Stimulated activated CD8-positive, alpha-beta memory T cell treated with anti-CD3 and anti-CD28 coated beads, Interleukin-15, amount 100 ng/mL, for 4 hours (primary cell): ENCODE results near the gene MCTP1.
"Not testable (repeated sequence)": the region's sequence is repeated elsewhere in the genome, so short reads cannot be mapped to it uniquely, and the experiment has no call there.

Source experiments
- DNase-seq, 2 donors: peaks; one replicate each; pipeline ENCODE4 v3.0.0-alpha.2; 2020; ENCODE audit warnings: low read depth in 2 of 2

The MCTP1 gene

DNA sequence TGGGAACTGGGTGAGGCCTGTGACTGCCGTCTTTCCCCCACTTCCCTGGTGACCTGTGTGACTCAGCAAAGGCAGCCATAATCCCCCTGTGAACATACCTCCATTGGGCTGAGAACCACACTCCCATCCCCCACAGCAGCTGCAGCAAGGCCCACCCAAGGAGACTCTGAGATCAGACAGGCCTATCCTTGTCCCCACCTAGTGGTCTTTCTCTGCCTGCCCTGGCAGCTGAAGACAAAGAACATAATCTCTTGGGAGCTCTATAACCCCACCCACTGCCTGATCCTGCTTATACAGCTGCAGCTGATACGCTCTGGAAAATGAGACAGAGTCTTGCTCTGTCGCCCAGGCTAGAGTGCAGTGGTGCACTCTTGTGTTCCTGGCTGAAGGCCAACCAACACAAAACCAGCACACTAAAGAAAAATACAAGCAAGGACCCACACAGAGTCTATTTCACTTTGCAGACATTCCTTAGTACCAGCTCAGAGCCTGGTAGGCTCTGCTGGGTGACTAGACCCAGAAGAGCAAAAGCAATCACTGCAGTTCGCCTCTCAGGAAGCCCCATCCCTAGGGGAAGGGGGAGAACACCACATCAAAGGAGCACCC, 106.7 kb downstream of the MCTP1 start:
- DNase-seq: no peak

DNA sequence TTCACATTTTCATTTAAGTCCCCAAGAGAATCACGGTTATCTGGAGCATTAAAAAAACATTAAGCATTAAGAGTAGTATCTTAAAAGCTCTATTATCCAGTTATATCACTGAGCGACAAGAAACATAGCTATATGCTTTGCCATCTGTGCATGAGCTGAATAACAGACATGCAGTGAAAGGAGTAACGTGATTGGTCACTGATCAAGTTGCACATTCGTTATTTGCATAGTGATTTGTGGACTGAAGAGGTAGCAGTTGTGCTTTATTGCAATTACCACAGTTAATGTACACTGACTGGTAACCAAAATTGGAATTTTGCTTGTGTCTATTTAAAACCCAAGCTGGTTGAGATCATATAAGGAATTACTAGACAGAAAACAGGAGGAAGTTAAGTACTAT, 107.4 kb downstream of the MCTP1 start:
- DNase-seq: no peak

DNA sequence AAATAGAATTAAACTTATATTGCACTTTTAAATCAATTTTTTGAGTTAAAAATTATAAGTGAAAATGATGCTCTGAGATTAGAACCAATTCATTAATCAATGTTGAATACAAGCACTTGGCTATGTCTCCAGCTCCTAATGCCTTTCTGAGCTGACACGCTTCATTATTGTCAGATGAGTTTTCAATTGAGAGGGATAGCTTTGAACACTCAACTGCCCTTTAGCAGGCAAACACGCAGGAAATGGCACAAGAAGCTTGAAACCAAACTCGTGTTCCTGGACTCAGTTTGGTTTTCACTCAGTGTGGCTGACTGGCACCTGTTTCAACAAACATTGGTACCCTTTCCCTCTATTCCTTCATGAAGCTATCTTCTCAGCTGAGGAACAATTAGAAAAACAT, 109.8 kb downstream of the MCTP1 start:
- no peak for DNase-seq

DNA sequence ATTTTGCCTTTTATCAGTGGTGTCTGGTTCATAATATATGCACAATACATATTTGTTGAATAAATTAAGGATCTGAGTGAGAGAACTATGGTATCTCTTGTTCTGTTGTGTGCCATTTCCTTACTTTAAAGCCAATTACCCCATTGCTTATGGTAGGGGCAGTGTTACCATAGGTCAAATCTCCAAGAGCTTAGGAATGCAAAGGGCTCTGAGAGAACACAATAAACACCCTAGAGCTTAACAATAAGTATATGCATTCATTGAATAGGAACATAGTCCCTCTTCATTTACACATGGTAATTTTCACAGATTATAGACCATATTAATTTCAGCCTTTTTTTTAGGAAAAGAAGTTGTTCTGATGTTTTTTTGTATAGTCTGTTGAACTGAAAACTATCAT, 112.2 kb downstream of the MCTP1 start:
- no peak for DNase-seq

DNA sequence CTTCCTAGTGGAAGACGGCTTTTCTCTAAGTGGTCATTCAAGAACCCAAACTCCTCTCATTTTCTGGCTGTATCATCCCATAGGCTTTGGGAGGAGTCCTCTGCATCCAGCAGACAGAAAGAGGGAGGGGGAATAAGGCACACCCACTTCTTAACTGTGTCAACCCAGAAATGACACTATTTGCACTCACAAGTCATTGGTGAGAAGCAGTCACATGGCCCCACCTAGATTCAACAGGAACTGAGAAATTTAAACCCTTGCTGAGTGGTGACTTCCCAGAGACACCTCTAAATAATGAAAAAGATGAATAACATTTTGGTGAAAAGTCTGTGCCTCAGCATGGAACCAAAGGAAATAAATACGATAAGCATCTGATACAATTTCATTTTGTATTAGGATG, 120.0 kb downstream of the MCTP1 start:
- no peak for DNase-seq

DNA sequence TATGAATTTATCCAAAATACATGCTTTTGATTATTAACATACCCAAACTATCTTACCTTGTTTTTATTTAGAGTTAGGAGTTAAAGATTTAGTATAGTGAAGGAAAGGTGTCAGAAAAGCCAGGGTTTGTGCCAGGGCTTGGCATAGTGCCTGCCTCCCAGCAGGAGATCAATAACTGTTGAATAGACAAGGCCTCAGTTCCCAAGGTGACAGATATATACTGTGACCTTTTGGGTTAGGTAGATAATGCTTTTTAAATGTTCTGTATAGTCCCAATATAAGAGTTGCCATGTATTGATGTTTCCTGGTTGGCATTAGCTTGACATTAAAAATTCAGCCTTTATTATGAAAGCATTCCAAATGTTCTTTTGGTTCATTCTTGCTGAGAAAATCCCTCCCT, 121.8 kb downstream of the MCTP1 start:
- no peak for DNase-seq

DNA sequence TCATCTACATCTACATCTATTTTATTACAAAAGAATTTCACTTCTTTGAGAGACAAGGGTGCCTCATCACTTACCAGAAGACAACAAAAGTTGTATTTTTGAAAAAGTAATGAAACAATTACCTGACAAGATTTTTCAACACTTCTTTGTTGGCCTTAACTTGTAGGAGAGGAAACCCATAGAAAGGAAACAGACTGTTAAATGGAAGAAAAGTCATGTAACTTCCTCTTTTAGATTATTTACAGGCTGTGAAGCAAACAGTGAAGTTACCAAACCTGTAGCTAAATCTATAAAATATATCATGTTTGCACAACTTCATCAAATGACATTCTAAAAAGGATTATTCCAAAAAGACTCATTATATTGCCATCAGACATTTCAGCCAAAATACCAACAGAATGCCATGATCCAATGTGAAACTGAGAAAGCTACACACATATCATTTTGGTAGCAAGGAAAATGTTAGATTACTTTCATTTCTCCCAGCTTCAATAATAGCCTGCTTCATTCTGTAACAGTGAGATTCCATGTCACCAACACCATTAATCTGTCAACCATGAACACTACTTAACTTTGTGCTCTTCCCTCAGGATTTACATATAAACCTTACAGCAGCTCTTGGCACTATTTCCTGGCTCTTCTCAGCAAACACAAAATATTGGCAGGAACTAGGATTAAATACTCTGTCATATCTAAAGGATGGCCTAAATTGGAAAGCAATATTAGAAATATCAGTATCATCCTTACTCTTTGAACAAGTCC, 122.5 kb downstream of the MCTP1 start:
- DNase-seq: no peak

DNA sequence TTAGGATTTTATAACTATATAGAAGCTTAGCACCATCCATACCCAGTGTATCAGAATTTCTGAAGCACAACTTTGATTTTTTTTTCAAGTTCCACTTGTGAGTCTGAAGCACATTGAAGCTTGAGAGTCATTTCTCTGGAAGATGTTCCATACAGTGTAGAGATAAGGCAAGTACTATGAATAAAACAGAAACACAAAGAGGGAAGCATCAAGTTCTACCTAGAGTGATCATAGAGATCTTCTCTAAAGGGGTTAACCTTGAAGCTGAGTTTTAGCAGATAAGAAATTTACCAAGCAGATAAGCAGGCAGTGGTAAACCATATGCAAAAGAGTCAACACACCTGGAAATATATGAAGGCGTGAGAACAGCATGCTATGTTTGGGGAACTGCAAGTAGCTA, 125.3 kb downstream of the MCTP1 start:
- DNase-seq: no peak

DNA sequence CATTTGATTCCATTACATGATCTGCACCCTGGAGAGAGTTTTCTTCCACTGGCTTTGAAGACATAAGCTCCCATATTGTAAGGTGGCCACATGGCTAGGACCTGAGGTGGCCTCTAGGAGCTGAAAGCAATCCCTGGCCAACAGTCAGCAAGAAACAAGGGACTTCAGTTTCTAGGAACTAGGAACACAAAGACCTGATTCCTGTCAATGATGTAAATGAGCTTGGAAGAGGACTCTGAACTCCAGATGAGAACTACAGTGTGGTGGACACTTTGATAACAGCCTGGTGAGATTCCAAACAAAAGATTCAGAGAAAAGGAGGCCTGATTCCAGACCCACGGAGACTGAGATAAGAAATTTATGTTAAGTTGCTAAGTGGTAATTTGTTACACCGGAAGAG, 129.0 kb downstream of the MCTP1 start:
- no peak for DNase-seq

DNA sequence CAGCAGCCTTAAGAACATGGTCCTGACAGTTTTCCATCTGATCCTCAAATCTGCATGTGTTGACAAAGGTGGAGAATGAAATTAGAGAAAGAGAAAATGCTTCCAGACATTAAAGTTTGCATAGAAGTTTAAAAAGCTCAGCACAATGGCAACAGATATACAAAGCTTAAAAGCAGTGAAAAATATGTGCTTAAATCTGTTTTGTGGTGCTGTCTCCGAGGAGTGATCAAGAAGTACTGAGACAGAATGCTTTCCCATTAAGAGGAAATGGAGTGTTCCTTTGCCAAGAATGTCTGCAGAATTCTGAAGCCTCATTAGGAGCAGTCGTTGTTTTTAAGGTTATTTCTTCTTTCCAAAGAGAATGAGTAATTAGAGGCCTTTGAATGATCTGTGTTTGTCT, 131.4 kb downstream of the MCTP1 start:
- DNase-seq: no peak

DNA sequence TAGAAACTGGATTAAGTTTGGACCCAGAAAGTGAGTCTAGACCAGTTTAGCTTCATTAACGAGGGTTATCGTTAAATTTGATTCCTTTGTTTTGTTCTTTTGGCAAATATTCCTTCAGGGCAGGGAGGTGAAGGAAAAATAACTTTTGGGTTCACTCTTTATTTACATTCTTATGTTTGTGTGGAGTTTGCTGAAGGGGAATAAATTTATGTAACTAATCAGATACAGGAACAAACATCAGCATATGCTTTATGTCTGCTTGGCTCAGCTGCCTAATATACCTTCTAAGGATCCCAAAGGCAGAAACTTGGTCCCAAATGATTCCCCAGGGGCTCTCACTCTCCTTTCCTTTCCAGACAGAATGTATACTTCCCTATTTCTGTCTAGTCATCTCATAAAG, 132.4 kb downstream of the MCTP1 start:
- DNase-seq: no peak

DNA sequence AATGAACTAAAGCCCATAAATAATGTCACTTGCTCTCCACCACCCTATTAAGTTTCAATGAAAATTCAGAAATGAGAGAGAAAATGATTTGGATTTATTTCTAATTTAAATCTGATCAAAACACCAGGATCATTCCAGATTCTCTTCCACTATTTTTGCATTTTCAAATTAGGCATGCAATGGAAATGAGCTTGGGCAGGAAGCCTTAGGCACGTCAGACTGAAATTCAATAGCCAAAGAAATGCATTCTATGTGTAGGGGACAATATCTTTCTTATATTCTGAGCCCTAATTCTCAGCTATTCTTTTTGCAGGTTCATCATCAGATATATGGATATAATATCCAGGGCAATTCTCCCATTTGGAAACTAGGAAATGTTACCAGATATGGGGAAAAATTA, 132.8 kb downstream of the MCTP1 start:
- DNase-seq: no peak

DNA sequence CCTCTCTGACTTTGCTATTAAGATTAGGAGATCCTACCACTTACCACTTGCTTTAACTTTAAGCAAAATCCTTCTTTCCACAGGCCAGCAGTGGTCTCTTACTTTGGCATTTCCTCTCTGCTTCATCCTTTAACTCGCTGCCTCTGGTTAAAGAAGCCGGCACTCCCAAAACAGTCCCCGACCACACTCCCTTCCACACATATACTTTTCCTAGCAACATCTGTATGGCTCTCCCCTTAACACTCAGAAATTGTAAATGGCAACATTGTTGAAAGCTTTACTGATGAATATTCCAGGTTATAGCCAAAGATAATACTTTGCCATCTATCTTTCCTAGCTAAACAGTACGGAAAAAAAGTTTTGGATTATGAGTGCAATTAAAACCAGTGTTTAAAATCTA, 133.2 kb downstream of the MCTP1 start:
- no peak for DNase-seq

DNA sequence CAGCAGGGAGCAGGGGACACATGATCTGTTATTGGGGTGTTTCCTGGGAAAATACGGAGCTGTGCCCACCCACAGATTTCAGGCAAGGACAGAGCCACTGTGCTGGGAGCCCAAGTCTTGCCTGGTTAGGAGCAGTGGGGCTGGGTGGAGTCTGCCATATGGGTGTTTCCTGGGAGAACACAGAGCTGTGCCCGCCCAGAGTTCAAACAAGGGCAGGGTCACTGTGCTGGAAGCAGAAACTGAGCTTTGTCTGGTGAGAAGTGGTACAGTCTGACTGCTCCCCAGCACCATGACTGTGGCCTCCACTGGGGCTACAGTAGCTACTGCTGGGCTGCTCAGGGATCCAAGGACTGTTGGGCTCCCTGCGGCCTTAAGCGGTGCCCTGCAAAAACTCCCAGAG, 135.5 kb downstream of the MCTP1 start:
- no peak for DNase-seq

DNA sequence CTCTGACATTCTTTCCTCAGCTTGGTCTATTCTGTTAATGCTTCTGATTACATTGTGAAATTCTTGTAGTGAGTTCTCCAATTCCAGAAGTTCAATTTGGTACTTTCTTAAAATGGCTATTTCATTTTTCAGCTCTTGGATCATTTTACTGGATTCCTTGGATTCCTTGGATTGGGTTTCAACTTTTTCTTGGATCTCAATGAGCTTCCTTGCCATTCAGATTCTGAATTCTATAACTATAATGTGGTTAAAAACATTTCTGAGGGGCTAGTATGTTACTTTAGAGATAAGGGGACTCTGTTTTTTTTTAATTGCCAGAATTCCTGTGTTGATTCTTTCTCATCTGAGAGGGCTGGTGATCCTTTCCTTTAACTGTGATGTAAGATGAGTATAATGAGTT, 136.4 kb downstream of the MCTP1 start:
- DNase-seq: no peak

DNA sequence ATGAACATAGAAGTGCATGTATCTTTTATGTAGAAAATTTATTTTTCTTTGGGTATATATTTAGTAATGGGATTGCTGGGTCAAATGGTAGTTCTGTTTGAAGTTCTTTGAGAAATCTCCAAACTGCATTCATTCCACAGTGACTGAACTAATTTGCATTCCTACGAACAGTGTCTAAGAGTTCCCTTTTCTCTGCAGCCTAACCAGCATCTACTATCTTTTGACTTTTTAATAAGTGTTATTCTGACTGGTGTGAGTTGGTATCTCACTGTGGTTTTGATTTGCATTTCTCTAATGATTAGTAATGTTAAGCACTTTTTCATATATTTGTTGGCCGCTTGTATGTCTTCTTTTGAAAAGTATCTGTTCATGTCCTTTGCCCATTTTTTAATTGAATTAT, 141.0 kb downstream of the MCTP1 start:
- not testable (repeated sequence) for DNase-seq

DNA sequence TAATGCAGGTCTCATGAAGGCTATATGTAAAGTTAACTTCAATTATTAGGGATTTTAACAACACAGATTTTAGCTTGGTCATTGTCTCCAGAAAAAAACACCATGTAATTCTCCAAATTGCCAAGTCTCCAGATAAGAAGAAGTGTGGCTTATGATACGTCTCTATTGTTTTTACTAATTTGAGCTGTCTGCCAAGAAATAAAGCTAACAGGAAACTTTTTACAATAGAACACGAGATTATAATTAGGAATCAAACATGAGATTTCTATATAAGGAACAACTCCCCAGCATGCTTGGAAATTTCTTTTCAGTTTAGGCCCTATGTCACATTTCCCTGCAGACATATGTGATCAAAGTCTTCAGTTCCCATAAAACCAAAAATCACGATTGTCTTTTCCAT, 142.7 kb downstream of the MCTP1 start:
- no peak for DNase-seq

DNA sequence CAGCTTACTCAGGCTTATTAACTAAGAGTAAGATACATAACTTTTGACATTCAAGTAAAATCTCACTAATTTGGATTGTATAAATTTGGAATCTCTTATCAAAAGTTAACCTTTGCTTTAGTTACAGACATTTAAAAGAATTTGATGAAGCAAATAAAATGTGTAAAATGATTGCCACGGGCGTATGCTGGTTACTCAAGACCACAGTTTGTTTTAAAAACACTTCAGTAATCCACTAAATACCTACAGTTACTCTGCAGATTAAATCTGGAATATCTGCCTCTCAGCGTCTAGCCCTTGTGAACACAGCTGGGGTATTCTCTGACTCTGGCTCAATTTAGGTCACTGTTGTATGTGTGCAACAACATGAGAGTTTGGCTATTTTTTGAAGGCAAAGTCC, 143.8 kb downstream of the MCTP1 start:
- DNase-seq: no peak

DNA sequence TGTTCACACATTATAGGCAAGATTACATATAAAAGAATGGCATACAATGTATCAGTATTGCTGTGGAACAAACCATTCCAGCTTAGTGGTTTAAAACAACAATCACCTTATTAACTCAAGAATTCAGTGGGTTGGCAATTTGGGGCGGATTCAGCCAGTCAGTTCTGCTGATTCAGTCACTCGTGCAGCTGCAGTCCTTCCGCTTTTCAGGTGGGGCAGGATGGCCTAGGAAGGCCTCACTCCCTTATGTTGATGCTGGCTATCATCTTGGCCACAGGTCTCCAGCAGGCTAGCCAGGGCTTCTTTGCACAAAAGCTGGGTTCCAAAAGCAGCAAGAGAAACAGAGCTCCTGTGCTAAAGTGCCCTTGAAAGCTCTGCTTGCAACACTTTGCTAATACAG, 150.6 kb downstream of the MCTP1 start:
- DNase-seq: no peak

DNA sequence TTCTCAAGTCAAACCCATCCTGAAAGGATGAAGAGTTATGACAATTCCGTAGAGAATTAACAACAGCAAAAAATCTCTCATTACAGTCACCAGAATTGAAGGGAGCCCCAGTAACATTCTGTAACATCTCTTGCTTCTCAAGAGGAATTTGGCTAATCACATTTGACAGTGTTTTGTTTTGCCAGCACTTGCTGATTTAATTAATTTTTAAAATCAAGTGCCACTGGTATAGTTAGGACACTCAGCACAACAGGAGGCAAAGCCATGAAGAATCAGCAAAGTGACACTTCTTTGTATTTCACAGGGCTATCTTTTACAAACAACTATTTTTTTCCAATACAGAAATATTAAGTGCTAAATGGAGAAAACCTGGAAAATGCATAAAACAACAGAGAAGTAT, 152.8 kb downstream of the MCTP1 start:
- no peak for DNase-seq

DNA sequence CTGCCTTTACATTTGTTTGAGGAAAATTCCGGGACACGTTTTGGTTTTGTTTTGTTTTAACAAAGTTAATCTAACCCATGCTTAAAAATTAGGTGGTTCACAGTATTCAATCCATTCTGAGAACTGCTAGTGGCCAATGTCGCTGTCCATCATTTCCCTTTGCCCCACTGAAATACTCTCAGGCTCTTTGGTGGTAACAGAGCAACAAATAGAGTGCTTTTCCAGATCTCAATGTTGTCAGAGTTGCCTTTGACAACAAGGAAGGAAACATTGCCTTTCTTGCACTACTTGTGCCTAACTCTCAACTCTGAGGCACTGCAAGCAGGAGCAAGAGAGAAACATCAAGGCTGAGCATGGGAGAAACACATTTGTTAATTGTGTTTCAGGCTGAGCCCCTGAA, 154.0 kb downstream of the MCTP1 start:
- DNase-seq: no peak

DNA sequence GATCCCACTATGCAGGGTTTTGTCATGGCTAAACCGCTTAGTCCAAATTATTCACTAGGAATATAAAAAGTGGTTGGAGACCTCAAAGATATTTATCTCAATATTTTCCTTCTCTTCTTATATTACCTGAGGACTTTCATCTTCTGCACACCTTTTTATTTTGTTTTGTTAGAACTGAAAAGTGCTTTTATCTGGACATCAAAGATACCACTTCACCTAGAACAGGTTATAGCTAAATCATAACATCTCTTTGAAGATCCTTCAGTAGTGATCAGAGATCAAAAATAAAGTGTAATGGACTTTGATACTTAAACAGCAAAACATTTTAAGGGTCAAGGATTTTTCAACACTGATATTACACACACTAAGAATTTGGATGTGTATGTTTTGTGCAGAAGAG, 160.2 kb downstream of the MCTP1 start:
- DNase-seq: no peak

DNA sequence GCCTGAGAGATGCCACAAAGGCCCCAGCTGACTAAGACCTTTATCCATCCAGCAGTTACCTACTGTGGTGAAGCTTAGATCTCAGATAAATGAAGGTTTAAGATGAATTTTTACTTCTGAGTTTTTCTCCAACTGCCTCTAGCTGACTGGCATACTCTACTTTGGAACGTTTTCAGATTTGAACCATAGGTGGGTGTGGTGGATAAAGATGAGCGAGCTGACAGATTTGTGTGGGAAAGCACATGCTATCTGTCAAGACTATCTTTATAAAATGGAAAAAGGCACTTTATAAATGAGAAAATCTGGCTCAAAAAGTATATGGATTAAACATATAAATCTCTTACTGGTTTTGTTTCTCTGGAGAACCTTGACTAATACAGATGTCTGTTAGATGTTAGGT, 160.8 kb downstream of the MCTP1 start:
- DNase-seq: no peak

DNA sequence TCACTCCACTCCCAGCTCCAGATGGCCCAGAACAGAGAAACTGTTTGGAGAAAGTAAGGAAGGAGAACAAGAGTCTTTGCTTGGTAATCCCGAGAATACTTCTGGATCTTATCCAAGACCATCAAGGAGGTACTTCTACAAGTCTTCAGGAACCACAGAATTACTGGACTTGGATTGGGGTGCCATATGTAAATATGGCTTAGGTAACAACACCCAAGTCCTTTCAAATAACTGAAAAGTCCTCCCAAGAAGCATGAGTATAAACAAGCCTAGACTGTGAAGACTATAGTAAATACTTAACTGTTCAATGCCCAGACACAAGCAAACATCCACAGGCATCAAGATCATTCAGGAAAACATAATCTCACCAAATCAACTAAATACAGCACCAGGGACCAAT, 170.0 kb downstream of the MCTP1 start:
- DNase-seq: no peak
